ENCODE results near the gene MIOX. TPM values are rescaled to one million over a fixed set of nuclear protein-coding genes. Genes with fewer than 3 reads are reported as not detected.

Gene MIOX
- total RNA-seq, 1 experiment from 2014 or later = 0.39 TPM

GRCh38 chr22:50439314-50439870 is 47.3 kb upstream of the MIOX start:
- Histone ChIP-seq H3K36me3 (ENCODE audit: control insufficient read depth in 1 of 2, insufficient read depth in 2 of 2, low read length in 2 of 2) (peaks cover 5 to 8% of the 10 kb centered on the region in 2 experiments; a peak in 2 of 4 replicates), H3K4me2 (ENCODE audit: low read length) (no peak overlapping the region), H3K79me2 (ENCODE audit: insufficient read depth, low read length) (no peaks in the 10 kb centered on the region), H3K9me3 (ENCODE audit: control insufficient read depth in 1 of 2, insufficient read depth in 1 of 2, low read depth in 1 of 2, low read length in 2 of 2) (no peaks in the 10 kb centered on the region), H3K9me2 (ENCODE audit: insufficient read depth) (no peaks in the 10 kb centered on the region), H3K27ac (ENCODE audit: low read depth, low read length) (no peak overlapping the region), H3K27me3 (ENCODE audit: insufficient read depth, low read length) (no peaks in the 10 kb centered on the region), H3K4me3 (replicated peaks in 1 of 2; ENCODE audit: low read depth in 1 of 2, low read length in 2 of 2) (no peak overlapping the region), H3K4me1 (ENCODE audit: control insufficient read depth in 1 of 2, insufficient read depth in 2 of 2, low read length in 2 of 2) (no peaks in the 10 kb centered on the region), H3K9ac (ENCODE audit: low read length) (no peak overlapping the region), H2AFZ (ENCODE audit: low read depth, low read length, poor library complexity, severe bottlenecking) (no peak overlapping the region), H4K20me1 (ENCODE audit: insufficient read depth) (no peaks in the 10 kb centered on the region)
- ChIA-PET POLR2A (no interaction called here), RAD21 (ENCODE audit: low non-redundant PET in 1 of 2, low total read pairs in 2 of 2, uncharacterized antibody in 2 of 2, unreplicated experiment in 2 of 2) (no interaction called here), CTCF (no interaction called here)
- no TSS peak for BruUV-seq (replicated peaks)
- intact Hi-C loops (cut with micrococcal nuclease) = no loop called here
- DNase-seq (ENCODE audit: low read depth, low spot score) = no peak
- no peak for TF ChIP-seq ATF3 (IDR thresholded peaks at IDR 0.05)
- TF ChIP-seq EGR1 (IDR thresholded peaks at IDR 0.05; ENCODE audit: low read depth) = no peak
- no peak for TF ChIP-seq ZFX (IDR thresholded peaks at IDR 0.05)
- TF ChIP-seq POLR2AphosphoS5 (IDR thresholded peaks at IDR 0.05; ENCODE audit: low read depth, low read length) = no peak
- no peak for TF ChIP-seq ZNF274 (IDR thresholded peaks at IDR 0.05; ENCODE audit: low read depth, low read length)
- no peak for TF ChIP-seq FOSL1 (IDR thresholded peaks at IDR 0.05; ENCODE audit: low read depth)
- TF ChIP-seq CTCF (IDR thresholded peaks at IDR 0.05 in 2 of 3, conservative IDR thresholded peaks at IDR 0.05 in 1 of 3; ENCODE audit: borderline replicate concordance in 1 of 3, insufficient read depth in 1 of 3, low read depth in 2 of 3, low read length in 2 of 3) = no peak
- TF ChIP-seq EZH2 (IDR thresholded peaks at IDR 0.05) = no peak
- TF ChIP-seq POLR2A (IDR thresholded peaks at IDR 0.05; ENCODE audit: borderline replicate concordance, extremely low read depth, insufficient read depth, insufficient read length) = no peak
- no peak for TF ChIP-seq JUND (IDR thresholded peaks at IDR 0.05)
- TF ChIP-seq MAX (IDR thresholded peaks at IDR 0.05) = no peak
- TF ChIP-seq YY1 (IDR thresholded peaks at IDR 0.05; ENCODE audit: extremely low read depth, insufficient replicate concordance, low read depth, low read length) = no peak
- no peak for TF ChIP-seq CEBPB (IDR thresholded peaks at IDR 0.05; ENCODE audit: low read depth)
- no peak for TF ChIP-seq SP1 (IDR thresholded peaks at IDR 0.05; ENCODE audit: low read depth)
- TF ChIP-seq SIN3A (IDR thresholded peaks at IDR 0.05; ENCODE audit: low read depth) = no peak
- no peak for TF ChIP-seq ELF1 (IDR thresholded peaks at IDR 0.05; ENCODE audit: borderline replicate concordance, low read depth)
- TF ChIP-seq CBX3 (IDR thresholded peaks at IDR 0.05; ENCODE audit: low read depth) = no peak
- no peak for TF ChIP-seq EZH2phosphoT487 (IDR thresholded peaks at IDR 0.05; ENCODE audit: borderline replicate concordance)
- no peak for TF ChIP-seq REST (IDR thresholded peaks at IDR 0.05; ENCODE audit: low read depth)
- no peak for ATAC-seq
